HG02840 (cell line): ENCODE measurements around the gene LRP3.

Experiments used
- ATAC-seq: cut with Tn5 transposase; IDR thresholded peaks from one replicate; pipeline ENCODE4 v1.9.1; 2021; ENCODE audit warnings: mild to moderate bottlenecking, moderate library complexity, moderate number of reproducible peaks; ENCODE audit not compliant: unreplicated experiment, low FRiP score

The LRP3 gene

GRCh38 chr19:33233056-33233873 is 39.1 kb downstream of the LRP3 start:
- no peak for ATAC-seq

- no peak for ATAC-seq
Measured at GRCh38 chr19:33234092-33234491, 40.0 kb downstream of the LRP3 start.

GRCh38 chr19:33234736-33235135 is 40.6 kb downstream of the LRP3 start:
- no peak for ATAC-seq

DNA sequence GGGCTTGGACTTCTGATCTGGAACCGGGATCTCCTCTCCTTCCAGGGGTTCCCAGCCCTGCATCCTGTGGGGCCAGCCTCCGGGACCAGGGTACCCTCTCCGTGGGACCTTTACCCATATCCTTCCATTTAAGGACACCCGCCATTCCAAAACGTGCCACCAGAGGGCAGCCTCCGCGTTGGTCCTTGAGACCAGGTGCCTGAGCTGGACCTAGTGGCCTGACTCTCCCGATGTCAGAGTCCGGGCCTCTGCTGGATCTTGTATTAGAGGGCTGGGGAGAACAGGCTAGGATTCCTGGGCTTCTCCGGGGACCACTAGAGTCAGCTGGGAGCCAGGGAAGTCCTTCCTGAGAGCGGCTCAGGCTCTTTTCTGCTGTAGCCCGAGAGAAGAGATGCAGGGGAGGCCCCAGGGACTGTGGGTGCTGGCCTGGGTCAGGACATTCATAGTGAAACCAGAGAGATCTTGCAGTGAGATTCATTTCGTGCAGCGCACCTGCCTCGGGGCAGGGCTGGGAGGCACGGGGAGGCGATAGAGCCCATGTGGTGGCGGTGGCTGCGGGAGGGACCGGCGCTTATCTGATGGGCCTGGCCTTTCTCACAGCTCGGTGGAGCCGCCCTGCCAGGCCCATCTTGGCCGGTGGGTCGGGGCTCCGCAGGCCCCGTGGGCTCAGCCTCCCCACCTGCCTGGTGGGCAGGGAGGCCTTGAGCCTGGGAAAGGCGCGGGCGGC is 41.3 kb downstream of the LRP3 start:
- ATAC-seq, result no peak

- ATAC-seq, result no peak
Measured at GRCh38 chr19:33235996-33236350, 41.8 kb downstream of the LRP3 start.

DNA sequence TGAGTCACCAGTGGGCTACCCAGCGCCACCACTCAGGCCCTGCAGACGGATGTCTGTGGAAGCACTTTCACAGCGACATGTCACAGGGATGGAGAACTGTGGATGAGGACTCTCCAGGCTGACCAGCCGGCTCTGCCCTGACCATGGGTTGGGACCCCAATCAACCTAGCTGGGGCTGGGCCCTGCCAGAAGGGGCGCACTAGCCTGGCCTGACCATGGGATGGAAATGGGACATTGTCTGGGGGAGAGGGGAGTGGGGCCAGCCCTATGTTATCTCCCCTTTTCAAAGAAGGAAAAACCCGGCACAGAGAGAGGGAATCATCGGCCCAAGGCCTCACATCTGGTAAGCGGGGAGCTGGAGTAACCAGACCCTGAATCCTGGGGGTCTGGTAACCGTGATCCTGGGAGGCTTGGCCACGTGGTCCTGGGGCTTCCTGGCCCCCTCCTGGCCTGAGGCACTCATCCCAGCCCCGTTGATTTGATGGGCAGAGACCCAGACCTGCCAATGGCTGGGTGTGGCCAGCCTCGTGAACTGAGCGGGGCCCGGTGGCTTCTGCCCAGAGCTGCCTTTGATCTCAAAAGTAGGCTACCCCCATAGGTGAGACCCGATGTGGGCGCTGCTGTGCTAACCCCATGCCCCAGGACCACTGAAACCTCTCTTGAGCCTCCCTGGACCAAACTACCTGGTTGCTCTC is 42.7 kb downstream of the LRP3 start:
- no peak for ATAC-seq

DNA sequence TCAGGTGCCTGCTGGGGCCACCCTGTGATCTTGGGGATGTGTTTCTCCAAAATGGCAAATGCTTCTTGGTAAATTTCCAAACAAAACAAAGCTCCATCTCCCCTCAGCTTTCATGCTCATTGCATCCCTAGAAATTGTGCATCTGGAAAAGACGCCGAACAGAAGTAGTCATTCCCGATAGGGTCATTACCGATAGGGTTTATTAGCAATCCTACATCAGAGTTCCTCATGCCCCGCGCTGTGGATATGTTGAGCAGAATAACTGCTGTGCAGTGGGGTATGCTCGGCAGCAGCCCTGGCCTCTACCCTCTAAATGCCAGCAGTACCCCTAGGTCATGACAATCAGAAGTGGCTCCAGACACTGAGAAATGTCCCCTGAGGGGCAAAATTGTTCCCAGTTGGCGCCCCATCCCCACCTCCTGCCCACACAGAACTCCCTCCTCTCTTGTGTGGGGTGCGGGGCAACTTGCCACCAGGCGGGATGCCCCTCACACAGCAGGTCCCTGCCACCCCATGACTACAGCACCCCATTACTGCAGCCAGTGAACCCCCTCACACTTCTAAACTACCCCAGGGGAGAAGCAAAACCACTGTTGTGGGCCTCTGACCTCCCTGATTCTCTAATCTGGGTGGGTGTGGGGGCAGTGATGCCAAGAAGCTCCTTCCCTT is 44.5 kb downstream of the LRP3 start:
- no peak for ATAC-seq

DNA sequence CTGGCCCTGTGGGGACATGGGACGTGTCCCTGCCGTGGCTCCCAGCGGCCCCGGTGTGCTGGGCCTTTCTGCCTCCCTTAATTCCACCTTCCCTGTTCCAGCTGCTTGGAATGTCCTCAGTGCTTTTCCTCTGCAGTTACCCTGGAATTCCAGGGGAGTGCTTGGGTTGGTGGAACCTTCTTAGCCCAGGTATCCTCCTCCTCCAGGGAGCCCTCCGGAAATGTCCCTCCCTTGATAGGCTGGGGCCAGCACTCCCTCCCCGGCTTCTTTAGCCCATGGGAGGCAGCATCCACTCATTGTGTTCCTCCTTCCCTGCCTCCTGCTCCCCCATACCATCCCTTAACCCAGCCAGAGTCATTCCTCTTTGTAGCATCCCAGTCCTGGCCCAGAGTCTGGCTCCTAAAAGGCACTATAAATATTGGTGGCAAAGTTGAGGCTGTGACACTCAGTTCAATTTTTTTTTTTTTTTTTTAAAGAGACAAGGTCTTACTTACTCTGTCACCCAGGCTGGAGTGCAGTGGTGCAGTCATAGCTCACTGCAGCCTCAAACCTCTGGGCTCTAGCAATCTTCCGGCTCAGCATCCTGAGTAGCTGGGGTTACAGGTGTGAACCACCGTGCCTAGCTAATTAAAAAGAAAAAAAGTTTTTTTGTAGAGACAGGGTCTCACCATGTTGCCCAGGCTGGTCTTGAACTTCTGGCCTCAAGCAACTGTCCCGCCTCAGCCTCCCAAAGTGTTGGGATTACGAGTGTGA is 45.3 kb downstream of the LRP3 start:
- no peak for ATAC-seq

GRCh38 chr19:33240181-33240771 is 46.1 kb downstream of the LRP3 start:
- no peak for ATAC-seq

GRCh38 chr19:33241091-33241529 is 47.0 kb downstream of the LRP3 start:
- ATAC-seq, result no peak

DNA sequence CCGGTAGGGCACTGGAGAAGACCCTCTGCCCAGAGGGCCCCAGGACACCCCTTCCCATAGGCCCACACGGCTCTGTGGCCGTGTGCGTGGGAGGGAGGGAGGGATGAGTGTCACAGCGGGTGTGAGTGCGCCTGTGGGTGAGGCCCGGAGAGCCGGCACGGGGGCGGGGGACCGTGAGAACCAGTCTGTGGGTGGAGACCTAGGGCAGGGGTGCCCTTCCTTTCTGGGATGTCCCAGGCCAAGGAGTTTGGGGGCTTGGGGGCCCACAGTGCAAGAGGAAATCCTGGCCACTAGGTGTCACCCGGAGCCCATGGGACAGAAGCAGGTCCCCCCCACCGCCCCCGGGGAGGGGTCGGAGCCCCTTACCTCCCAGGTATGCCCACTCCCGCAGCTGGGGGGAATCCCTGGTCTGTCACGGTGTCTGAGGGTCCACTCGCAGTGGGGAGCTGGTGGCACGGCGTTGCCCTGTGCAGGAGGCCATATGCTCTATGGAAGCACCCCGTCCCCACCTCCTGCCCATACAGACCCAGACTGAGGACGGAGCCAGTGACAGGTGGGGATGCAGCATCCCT is 47.5 kb downstream of the LRP3 start:
- no peak for ATAC-seq

DNA sequence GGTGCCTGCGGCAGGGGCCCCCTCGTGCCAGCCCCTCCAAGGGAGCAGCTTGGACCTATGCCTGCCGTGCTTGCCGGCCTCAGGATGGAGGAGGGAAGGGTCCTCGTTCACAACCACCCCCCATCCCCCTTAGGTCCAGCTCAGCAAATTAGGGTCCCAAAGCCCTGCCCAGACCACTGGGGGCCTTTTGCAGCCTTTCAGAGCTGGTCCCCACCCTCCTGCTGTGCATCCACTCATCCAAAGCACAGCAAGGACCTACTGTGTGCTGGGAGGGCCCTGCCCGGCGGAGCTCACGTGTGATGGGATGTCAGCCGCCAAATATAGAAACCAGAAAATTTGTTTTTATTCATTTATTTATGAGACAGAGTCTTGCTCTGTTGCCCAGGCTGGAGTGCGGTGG is 48.0 kb downstream of the LRP3 start:
- no peak for ATAC-seq

- no peak for ATAC-seq
Measured at GRCh38 chr19:33242911-33243310, 48.8 kb downstream of the LRP3 start.

DNA sequence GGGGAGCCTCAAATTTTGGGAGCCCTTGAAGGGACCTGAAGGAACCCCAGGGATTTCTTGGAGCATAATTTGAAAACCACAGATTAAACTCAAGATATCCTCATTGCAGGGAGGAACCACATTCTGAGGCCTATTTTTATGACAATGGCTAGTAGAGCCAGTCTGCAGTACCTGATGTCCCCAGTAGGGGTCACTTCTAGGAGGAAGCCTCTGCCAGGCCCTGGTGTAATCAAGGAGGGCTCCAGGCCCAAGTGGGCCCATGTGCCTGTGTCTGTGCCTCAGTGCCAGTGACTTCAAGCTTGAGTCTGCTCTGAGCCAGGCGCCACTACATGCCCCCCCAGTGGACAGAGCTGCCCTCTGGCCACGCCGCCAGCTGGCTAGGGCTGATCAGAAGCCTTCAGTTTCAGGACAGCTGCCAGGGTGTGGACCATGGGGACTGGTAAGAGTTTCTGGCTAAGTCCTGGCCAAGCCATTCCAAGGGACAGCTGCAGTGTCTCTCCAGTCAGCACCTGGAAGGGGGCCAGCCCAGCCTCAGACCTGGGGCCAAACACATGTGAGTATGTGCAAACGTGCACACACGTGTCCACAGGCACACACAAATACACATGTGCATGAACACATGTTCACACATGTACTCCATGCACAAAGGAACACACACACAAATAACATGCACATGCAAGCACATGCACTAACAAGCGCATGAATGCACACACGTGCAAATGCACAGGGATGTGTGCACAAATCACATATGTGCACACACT is 52.0 kb downstream of the LRP3 start:
- no peak for ATAC-seq

DNA sequence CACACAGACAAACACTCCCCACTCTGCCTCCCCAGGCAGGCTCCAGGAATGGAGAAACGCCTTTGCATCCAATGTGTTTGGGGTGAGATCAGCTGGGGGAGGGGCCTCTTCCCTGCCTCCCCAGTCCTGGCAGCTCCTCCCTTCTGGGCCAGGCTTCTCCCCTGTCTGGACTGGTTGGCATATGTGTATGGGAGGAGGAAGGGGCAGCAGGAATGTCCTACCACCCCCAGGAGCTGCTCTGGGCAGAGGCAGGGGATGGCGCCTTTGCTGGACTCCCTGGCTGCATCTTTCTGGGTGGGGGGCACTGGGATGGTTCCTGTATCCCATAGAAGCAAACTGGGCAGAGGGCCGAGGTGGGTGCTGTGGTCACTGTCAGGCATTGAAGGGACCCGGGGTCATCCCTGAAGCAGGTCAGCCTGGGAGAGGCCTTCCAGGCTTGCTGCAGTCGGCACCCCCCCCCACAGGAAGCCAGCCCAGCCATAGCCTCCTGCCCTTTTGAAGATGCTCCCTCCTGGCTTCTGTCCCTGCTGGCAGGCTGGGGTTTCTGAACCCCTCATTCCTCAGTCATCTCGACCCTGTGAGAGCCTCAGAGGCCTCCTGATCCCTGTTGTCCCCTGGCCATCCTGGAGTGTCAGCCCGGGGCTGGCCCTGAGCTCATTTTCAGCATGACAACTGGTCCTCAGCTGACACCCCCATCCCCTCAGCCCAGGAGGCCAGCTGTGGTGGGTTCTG is 52.7 kb downstream of the LRP3 start:
- ATAC-seq, result no peak

DNA sequence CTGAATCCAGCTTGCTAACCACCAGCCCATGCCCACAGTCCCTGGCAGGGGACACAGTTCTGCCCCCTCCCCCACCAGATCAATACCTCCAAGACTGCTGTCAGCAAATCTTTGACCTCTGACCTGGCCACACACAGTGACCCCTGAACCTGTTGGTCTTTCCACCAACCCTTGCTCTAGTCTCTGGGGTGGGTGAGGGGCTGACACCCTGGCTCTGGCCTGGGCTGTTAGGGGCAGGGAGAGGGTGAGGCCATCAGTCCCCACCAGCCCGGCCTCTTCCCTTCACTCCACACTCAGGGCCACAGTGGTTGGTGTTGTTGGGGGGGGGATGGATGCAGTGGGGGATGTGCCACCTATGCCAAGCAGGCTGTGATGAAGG is 53.3 kb downstream of the LRP3 start:
- no peak for ATAC-seq

DNA sequence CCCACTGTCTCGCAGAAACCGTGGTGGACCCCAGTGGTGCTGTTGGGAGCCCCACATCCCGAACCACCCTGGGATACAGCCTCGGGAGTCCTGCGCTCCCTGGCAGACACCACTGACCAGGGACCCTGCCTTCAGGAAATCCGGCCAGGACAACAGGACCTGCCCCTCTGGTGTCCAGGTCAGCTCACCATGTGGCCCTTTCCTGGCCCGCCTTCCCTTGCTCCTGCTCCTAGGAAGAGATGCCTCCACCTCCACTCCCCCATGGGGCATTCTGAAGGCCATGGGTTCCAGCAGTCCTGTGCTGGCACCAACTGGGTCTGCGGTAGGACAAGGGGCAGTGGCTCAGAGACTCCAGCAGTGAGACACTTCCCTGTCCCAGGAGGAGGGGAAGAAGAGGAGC is 54.0 kb downstream of the LRP3 start:
- ATAC-seq, result no peak

DNA sequence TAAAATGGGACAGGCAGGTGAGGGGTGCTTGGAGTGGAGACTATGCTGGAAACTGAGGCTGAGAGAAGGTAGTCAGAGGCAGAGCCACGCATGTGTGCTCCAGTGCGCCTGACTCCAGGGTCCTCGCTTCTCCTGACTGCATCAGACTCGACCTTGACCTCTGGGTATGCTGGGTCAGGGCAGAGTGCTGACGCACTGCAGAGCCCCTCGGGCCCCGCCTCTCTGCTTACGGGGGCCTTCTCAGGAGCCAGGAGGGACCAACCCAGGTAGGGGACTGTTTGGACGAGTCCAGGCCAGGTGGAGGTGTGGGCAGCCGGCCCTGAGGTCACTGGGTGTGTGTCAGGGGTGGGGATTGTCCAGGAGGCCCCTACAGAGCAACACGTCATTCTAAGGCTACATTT is 54.4 kb downstream of the LRP3 start:
- no peak for ATAC-seq
